ENCODE data around the gene GSTM3. TPM values are rescaled to one million over a fixed set of nuclear protein-coding genes. Genes with fewer than 3 reads are reported as not detected.
A peak's percentile ranks its signal among the peaks of the same experiment; 100 is the strongest.

Gene GSTM3
- total and polyA plus RNA-seq, 10 donors, result 8.9 to 44.0 (median 20.9) TPM

DNA sequence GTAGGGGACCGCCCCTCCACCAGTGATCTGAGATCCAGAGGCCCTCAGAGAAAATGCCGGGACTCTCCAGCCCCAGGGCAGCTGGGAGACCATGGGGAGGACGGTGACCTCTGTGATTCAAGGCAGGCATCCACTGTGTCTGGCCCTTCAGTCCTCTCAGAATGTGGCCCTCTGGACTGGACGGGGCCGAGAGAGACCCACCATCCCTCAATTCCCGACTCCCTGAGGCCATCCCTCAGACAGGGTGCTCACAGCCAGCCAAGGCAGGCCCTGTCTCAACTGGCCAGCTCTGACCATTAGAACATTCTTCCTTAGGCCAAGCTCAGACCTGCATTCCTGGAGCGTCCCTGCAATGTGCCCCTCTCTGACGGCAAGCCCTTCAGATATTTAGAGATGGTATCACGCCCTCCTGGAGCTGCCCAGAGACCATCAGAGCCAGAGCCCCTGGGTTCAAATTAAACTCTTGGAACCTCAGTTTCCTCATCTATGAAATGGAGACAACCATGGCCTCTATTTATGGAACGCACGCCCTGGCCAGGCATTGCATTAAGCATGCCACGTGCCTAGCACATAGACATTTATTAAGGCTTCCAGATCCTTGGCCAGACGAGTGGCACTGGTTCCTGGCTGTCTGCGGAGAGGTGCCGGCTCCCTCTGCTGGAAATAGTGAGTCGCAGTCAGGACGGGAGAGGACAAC is 32.5 kb upstream of the GSTM3 start:
- H3K4me1 ChIP-seq, result peaks cover 0 to 27% (median 12%) of the 10 kb centered on the region in 6 donors
- peak; percentile 90 for DNase-seq
- 42 to 49% (median 48%) methylated on average over 16 to 17 of the region's 17 CpGs for WGBS, 5 donors

DNA sequence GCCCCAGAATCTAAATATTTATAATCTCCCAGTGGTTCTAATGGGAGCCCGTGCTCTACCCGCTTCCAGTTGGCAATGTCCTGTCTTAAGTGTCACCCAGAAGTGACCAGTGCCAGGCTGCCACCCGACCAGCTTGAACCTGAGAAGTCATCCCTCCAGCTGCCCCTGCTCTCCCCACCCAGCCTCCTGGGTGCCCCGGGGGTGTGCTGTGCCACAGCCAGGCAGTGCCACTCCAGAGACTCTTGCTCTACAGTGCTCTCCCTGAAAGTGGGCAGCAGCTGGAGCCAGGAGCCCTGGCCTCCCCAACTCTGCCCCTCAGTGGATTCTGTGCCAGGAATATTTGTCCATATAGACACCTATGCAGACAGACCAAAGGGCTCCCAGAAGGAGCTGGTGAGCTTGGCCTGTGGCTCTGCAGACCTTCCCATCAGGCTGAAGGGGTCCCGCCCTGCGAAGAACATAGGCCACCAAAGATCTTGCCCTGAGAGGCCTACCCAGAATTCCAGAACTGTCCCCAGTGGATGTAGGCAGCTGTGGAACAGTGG is 31.9 kb upstream of the GSTM3 start:
- WGBS, 5 donors, result 92 to 100% (median 96%) methylated on average over 4 to 6 of the region's 6 CpGs
- Histone ChIP-seq H3K4me3 (no peak overlapping the region), H3K36me3 (no peaks in the 10 kb centered on the region), H3K4me1 (peaks cover 0 to 27% (median 12%) of the 10 kb centered on the region in 6 donors), H3K27ac (no peak overlapping the region), H3K9me3 (no peaks in the 10 kb centered on the region), H3K27me3 (replicated peaks in 1 of 7) (peaks cover 0 to 6% (median 0%) of the 10 kb centered on the region in 7 donors)
- peak; percentile 62 for DNase-seq
- intact Hi-C loops (cut with DNase I; ENCODE audit: low total_unique reads), result loop anchor here (5.0 kb wide), 1 partner anchor 130 kb away; no protein-coding TSS in a partner anchor
- TF ChIP-seq POLR2AphosphoS5 (IDR thresholded peaks at IDR 0.05) (no peak), POLR2A (IDR thresholded peaks at IDR 0.05) (no peak)
- TF ChIP-seq, protein P1, sequence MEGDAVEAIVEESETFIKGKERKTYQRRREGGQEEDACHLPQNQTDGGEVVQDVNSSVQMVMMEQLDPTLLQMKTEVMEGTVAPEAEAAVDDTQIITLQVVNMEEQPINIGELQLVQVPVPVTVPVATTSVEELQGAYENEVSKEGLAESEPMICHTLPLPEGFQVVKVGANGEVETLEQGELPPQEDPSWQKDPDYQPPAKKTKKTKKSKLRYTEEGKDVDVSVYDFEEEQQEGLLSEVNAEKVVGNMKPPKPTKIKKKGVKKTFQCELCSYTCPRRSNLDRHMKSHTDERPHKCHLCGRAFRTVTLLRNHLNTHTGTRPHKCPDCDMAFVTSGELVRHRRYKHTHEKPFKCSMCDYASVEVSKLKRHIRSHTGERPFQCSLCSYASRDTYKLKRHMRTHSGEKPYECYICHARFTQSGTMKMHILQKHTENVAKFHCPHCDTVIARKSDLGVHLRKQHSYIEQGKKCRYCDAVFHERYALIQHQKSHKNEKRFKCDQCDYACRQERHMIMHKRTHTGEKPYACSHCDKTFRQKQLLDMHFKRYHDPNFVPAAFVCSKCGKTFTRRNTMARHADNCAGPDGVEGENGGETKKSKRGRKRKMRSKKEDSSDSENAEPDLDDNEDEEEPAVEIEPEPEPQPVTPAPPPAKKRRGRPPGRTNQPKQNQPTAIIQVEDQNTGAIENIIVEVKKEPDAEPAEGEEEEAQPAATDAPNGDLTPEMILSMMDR (IDR thresholded peaks at IDR 0.05 in 8 of 11, conservative IDR thresholded peaks at IDR 0.05 in 3 of 11), result no peak

More for the DNA sequence above, 32.5 kb upstream of the GSTM3 start:
- intact Hi-C loops (cut with DNase I; ENCODE audit: low total_unique reads), result loop anchor here (5.0 kb wide), 1 partner anchor 131 kb away; no protein-coding TSS in a partner anchor
- H3K27ac ChIP-seq, result no peak overlapping the region
- H3K36me3 ChIP-seq, result no peaks in the 10 kb centered on the region
- no peaks in the 10 kb centered on the region for H3K9me3 ChIP-seq
- TF ChIP-seq POLR2AphosphoS5 (IDR thresholded peaks at IDR 0.05) (peak in 2 of 3 donors; percentile 49 to 56), POLR2A (IDR thresholded peaks at IDR 0.05) (no peak)
- TF ChIP-seq, protein P1 (IDR thresholded peaks at IDR 0.05 in 8 of 11, conservative IDR thresholded peaks at IDR 0.05 in 3 of 11), result peak; percentile 76 to 92 (median 86)
- H3K27me3 ChIP-seq (replicated peaks in 1 of 7), result peaks cover 0 to 6% (median 0%) of the 10 kb centered on the region in 7 donors
- H3K4me3 ChIP-seq, result no peak overlapping the region

DNA sequence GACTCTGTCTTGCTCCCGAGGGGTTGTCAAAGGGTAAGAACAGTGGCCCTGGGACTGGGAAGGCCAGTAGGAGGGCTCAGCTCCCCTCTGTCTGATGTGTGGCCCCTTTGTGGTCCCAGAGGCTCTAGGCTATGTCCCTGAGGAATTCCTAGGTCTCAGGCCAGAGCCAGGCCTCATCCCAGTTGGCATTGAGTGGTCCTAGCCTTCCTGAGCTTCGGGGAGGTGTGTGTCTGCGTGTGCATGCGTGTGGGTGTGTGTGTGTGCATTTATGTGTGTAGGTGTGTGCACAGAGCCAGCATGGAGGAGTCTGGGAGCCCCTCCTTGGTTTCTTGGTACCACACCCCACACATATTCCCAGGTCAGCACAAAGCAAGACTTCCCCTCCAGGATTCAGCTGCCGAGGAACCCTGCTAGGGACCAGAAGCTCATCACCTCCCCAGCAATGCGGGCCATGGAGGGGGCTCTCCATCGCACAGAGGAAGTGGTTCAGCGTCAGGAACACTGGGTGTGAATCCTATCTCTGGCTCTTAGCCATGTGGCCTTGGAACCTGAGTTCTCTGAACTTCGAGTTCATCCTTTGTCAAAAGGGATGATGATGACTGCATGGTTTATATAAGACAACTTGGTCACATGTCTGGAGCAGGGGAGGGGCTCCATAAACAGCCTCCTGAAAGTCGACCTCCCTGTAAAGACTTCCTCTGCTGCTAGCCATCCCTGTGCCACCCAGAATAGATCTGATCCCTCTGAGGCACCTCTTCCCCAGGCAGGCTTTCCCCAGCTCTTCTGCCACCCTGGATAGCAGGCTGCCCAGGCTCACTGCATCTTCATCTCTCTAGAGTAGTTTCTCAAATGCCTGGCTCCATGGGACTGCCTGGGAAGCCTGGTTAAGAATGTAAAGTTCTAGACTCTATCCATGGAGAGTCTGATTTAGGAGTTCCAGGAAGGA is 31.1 kb upstream of the GSTM3 start:
- intact Hi-C loops (cut with DNase I; ENCODE audit: low total_unique reads), result loop anchor here (5.0 kb wide), 1 partner anchor 130 kb away; no protein-coding TSS in a partner anchor
- no peaks in the 10 kb centered on the region for H3K36me3 ChIP-seq
- 53 to 67% (median 56%) methylated on average over 10 of the region's 10 CpGs for WGBS, 5 donors
- no peaks in the 10 kb centered on the region for H3K9me3 ChIP-seq
- peak; percentile 58 for DNase-seq
- TF ChIP-seq POLR2A (IDR thresholded peaks at IDR 0.05) (no peak), POLR2AphosphoS5 (IDR thresholded peaks at IDR 0.05) (no peak)
- TF ChIP-seq, protein P1 (IDR thresholded peaks at IDR 0.05 in 8 of 11, conservative IDR thresholded peaks at IDR 0.05 in 3 of 11), result no peak
- H3K4me1 ChIP-seq, result peaks cover 0 to 20% (median 7%) of the 10 kb centered on the region in 6 donors
- peaks cover 0 to 6% (median 0%) of the 10 kb centered on the region in 7 donors for H3K27me3 ChIP-seq (replicated peaks in 1 of 7)
- no peak overlapping the region for H3K4me3 ChIP-seq
- H3K27ac ChIP-seq, result no peak overlapping the region
